ENCODE measurements around the gene RHOV.

The RHOV gene

DNA sequence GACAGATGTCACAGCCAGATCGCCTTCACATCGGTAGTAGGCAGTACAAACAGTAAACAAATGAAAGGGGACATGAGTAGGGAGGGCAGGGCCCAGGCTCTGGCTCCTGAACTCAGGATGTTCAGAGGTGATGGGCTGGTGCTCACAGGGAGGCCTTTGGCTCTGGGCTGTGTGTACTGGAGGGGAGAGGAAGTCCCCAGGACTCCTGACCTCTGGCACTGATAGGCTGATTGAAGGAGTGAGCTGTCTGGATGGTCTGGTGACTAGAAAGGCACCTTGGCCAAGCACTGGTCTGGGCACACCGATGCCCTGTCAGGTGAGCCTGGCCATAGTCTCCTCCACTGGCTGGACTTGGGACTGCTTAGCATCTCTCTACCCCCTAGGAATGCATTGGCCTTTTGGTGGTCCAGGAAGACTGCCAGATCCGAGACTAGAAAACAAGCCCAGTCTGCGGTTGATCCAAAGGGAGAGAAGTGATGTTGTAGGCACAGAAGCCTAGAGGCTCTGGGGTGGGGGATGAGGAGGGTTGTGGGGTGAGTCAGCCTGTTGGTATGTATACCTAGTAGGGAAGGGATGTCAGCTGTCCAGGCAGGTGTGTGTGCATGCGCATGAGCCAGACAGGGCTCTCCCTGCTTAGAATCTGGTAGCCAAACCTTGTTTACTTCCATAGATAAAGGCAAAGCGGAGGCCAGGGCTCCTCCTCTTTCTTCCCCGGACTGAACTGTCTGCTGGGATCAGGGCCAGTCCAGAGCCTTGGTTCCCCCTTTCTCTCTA, 28.3 kb downstream of the RHOV start:
- peaks cover 30% of the 10 kb centered on the region for H3K79me1 ChIP-seq (ENCODE audit: low read length)
- peak overlapping the region; percentile 2 for H2BK120ac ChIP-seq (ENCODE audit: insufficient read depth, low read length, poor library complexity)
- peak overlapping the region; percentile 77 for H4K91ac ChIP-seq (ENCODE audit: low read depth, low read length)
- peak overlapping the region; percentile 77 for H2BK5ac ChIP-seq (ENCODE audit: low read depth, low read length, poor library complexity)
- H3K27me3 ChIP-seq (ENCODE audit: insufficient read depth, low read length) = no peaks in the 10 kb centered on the region
- no peak overlapping the region for H3K9ac ChIP-seq (ENCODE audit: low read length)
- H3K4me2 ChIP-seq (ENCODE audit: low read length) = peak overlapping the region; percentile 64
- H2AFZ ChIP-seq (ENCODE audit: insufficient read depth, low read length, poor library complexity) = no peak overlapping the region
- H3K36me3 ChIP-seq (ENCODE audit: control insufficient read depth in 1 of 2, insufficient read depth in 2 of 2, low read length in 2 of 2) = peaks cover 11% of the 10 kb centered on the region in 2 experiments
- H2BK12ac ChIP-seq (ENCODE audit: low read length) = peak overlapping the region; percentile 24
- H3K9me3 ChIP-seq (ENCODE audit: insufficient read depth, low read depth, low read length) = no peaks in the 10 kb centered on the region
- H4K8ac ChIP-seq (ENCODE audit: low read depth, low read length) = peak overlapping the region; percentile 20
- peak overlapping the region; percentile 76 for H3K18ac ChIP-seq (ENCODE audit: low read length)
- WGBS (ENCODE audit: extremely low coverage, insufficient coverage, insufficient read length) = no CpG with 5 or more reads among the region's 8 CpGs
- H4K12ac ChIP-seq (ENCODE audit: low read depth, low read length) = no peak overlapping the region
- H3K23ac ChIP-seq (ENCODE audit: low read length) = no peak overlapping the region
- DNase-seq = peak; percentile 76 to 77
- H3K4me3 ChIP-seq (ENCODE audit: low read depth, low read length) = peak overlapping the region; percentile 50
- H3K79me2 ChIP-seq (ENCODE audit: control insufficient read depth, insufficient read depth, low read length, poor library complexity) = peaks cover 18% of the 10 kb centered on the region
- peak overlapping the region; percentile 86 for H3K27ac ChIP-seq (ENCODE audit: low read depth, low read length)
- H3K14ac ChIP-seq (ENCODE audit: low read length) = peak overlapping the region; percentile 67
- peak overlapping the region; percentile 30 for H3K4ac ChIP-seq (ENCODE audit: low read depth, low read length)
- peaks cover 20 to 27% of the 10 kb centered on the region in 2 experiments for H3K4me1 ChIP-seq (ENCODE audit: control insufficient read depth in 1 of 2, insufficient read depth in 2 of 2, low read length in 2 of 2)
- H2AK5ac ChIP-seq (ENCODE audit: low read length) = peak overlapping the region; percentile 45

DNA sequence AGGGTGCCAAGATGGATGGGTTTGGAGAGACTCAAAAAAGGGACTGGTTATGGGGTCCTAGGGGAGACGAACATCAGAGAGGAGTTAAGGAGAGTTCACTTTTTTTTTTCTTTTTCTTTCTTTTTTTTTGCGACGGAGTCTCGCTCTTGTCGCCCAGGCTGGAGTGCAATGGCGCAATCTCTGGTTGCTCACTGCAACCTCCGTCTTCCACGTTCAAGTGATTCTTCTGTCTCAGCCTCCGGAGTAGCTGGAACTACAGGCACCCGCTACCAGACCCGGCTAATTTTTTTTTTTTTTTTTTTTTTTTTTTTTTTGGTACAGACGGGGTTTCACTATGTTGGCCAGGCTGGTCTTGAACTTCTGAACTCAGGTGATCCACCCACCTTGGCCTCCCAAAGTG, 29.0 kb downstream of the RHOV start:
- H3K18ac ChIP-seq (ENCODE audit: low read length) = peak overlapping the region; percentile 96
- H2BK5ac ChIP-seq (ENCODE audit: low read depth, low read length, poor library complexity) = peak overlapping the region; percentile 56
- DNase-seq = peak; percentile 57 to 59
- H2BK12ac ChIP-seq (ENCODE audit: low read length) = peak overlapping the region; percentile 58
- H3K4ac ChIP-seq (ENCODE audit: low read depth, low read length) = peak overlapping the region; percentile 66
- no peaks in the 10 kb centered on the region for H3K27me3 ChIP-seq (ENCODE audit: insufficient read depth, low read length)
- H2AFZ ChIP-seq (ENCODE audit: insufficient read depth, low read length, poor library complexity) = no peak overlapping the region
- peak overlapping the region; percentile 25 for H3K9ac ChIP-seq (ENCODE audit: low read length)
- H3K27ac ChIP-seq (ENCODE audit: low read depth, low read length) = peak overlapping the region; percentile 86
- no CpG with 5 or more reads among the region's 12 CpGs for WGBS (ENCODE audit: extremely low coverage, insufficient coverage, insufficient read length)
- H3K79me2 ChIP-seq (ENCODE audit: control insufficient read depth, insufficient read depth, low read length, poor library complexity) = peaks cover 18% of the 10 kb centered on the region
- H3K4me3 ChIP-seq (ENCODE audit: low read depth, low read length) = peak overlapping the region; percentile 90
- H4K8ac ChIP-seq (ENCODE audit: low read depth, low read length) = peak overlapping the region; percentile 97
- H3K4me2 ChIP-seq (ENCODE audit: low read length) = peak overlapping the region; percentile 84
- no peaks in the 10 kb centered on the region for H3K9me3 ChIP-seq (ENCODE audit: insufficient read depth, low read depth, low read length)
- H3K14ac ChIP-seq (ENCODE audit: low read length) = peak overlapping the region; percentile 73
- H3K36me3 ChIP-seq (ENCODE audit: control insufficient read depth in 1 of 2, insufficient read depth in 2 of 2, low read length in 2 of 2) = peaks cover 4 to 6% of the 10 kb centered on the region in 2 experiments
- H4K91ac ChIP-seq (ENCODE audit: low read depth, low read length) = peak overlapping the region; percentile 93
- H3K4me1 ChIP-seq (ENCODE audit: control insufficient read depth in 1 of 2, insufficient read depth in 2 of 2, low read length in 2 of 2) = peaks cover 20 to 27% of the 10 kb centered on the region in 2 experiments
- peaks cover 30% of the 10 kb centered on the region for H3K79me1 ChIP-seq (ENCODE audit: low read length)
- H2AK5ac ChIP-seq (ENCODE audit: low read length) = no peak overlapping the region
- no peak overlapping the region for H3K23ac ChIP-seq (ENCODE audit: low read length)
- H4K12ac ChIP-seq (ENCODE audit: low read depth, low read length) = peak overlapping the region; percentile 22
- peak overlapping the region; percentile 91 for H2BK120ac ChIP-seq (ENCODE audit: insufficient read depth, low read length, poor library complexity)

DNA sequence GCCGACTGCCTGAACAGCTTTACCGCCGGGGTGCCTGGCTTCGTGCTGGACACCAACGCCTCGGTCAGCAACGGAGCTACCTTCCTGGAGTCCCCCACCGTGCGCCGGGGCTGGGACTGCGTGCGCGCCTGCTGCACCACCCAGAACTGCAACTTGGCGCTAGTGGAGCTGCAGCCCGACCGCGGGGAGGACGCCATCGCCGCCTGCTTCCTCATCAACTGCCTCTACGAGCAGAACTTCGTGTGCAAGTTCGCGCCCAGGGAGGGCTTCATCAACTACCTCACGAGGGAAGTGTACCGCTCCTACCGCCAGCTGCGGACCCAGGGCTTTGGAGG, 29.4 kb downstream of the RHOV start:
- Histone ChIP-seq H3K4me3 (ENCODE audit: low read depth, low read length) (peak overlapping the region; percentile 90), H3K18ac (ENCODE audit: low read length) (peak overlapping the region; percentile 96), H2AK5ac (ENCODE audit: low read length) (peak overlapping the region; percentile 19), H2BK5ac (ENCODE audit: low read depth, low read length, poor library complexity) (peak overlapping the region; percentile 56), H3K4me1 (ENCODE audit: control insufficient read depth in 1 of 2, insufficient read depth in 2 of 2, low read length in 2 of 2) (peaks cover 20 to 27% of the 10 kb centered on the region in 2 experiments), H4K91ac (ENCODE audit: low read depth, low read length) (peak overlapping the region; percentile 93), H2AFZ (ENCODE audit: insufficient read depth, low read length, poor library complexity) (peak overlapping the region; percentile 95), H2BK12ac (ENCODE audit: low read length) (peak overlapping the region; percentile 58), H3K36me3 (ENCODE audit: control insufficient read depth in 1 of 2, insufficient read depth in 2 of 2, low read length in 2 of 2) (peaks cover 2 to 6% of the 10 kb centered on the region in 2 experiments), H3K27ac (ENCODE audit: low read depth, low read length) (peak overlapping the region; percentile 84), H3K14ac (ENCODE audit: low read length) (peak overlapping the region; percentile 73), H3K27me3 (ENCODE audit: insufficient read depth, low read length) (no peaks in the 10 kb centered on the region), H3K9me3 (ENCODE audit: insufficient read depth, low read depth, low read length) (no peaks in the 10 kb centered on the region), H3K79me2 (ENCODE audit: control insufficient read depth, insufficient read depth, low read length, poor library complexity) (peaks cover 18% of the 10 kb centered on the region), H4K8ac (ENCODE audit: low read depth, low read length) (peak overlapping the region; percentile 97), H4K12ac (ENCODE audit: low read depth, low read length) (peak overlapping the region; percentile 22), H3K79me1 (ENCODE audit: low read length) (peaks cover 30% of the 10 kb centered on the region), H3K9ac (ENCODE audit: low read length) (peak overlapping the region; percentile 25), H2BK120ac (ENCODE audit: insufficient read depth, low read length, poor library complexity) (peak overlapping the region; percentile 91), H3K4me2 (ENCODE audit: low read length) (peak overlapping the region; percentile 84), H3K23ac (ENCODE audit: low read length) (no peak overlapping the region), H3K4ac (ENCODE audit: low read depth, low read length) (peak overlapping the region; percentile 66)
- DNase-seq = peak in 1 of 2 donors; percentile 35
- WGBS (ENCODE audit: extremely low coverage, insufficient coverage, insufficient read length) = no CpG with 5 or more reads among the region's 28 CpGs

DNA sequence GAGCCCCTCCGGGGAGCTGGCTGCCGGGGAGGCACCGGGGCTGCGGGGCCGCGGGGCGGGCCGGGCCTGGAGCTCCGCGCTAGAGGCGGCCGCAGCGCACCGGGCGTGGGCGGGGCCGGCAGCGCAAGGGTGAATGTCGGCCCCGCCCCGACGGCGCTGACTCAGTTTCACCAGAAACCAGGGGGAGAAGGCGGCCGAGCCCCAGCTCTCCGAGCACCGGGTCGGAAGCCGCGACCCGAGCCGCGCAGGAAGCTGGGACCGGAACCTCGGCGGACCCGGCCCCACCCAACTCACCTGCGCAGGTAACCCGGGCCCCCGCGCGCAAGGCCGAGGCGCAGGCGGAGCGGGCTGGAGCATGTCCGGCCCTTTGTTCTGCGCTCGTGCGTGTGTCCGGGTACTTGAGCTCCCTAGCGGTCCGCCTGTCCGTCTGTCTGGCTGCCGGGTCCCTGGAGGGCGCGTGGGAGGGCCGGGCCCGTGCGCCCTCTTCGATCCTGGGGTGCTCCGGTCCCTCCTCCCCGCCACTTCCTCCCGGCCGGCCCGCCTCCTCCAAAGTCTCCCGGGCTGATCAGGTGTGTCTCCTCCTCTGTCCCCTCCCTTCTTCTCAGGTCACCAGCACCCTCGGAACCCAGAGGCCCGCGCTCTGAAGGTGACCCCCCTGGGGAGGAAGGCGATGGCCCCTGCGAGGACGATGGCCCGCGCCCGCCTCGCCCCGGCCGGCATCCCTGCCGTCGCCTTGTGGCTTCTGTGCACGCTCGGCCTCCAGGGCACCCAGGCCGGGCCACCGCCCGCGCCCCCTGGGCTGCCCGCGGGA, 29.9 kb downstream of the RHOV start, which contains the start of gene SPINT1:
TSS of gene SPINT1 (plus strand) at position 164 of the 811 bp plus-strand sequence. CDS start at position 671, 507 bp downstream.
- peaks cover 2 to 4% of the 10 kb centered on the region in 2 experiments for H3K36me3 ChIP-seq (ENCODE audit: control insufficient read depth in 1 of 2, insufficient read depth in 2 of 2, low read length in 2 of 2)
- peak within 1 kb of the TSS; percentile 96 for H3K18ac ChIP-seq (ENCODE audit: low read length)
- no CpG with 5 or more reads among the region's 89 CpGs for WGBS (ENCODE audit: extremely low coverage, insufficient coverage, insufficient read length)

More for the DNA sequence above, 29.9 kb downstream of the RHOV start, which contains the start of gene SPINT1:
- Histone ChIP-seq H2BK12ac (ENCODE audit: low read length) (peak within 1 kb of the TSS; percentile 58), H3K9me3 (ENCODE audit: insufficient read depth, low read depth, low read length) (no peaks in the 10 kb centered on the region), H3K23ac (ENCODE audit: low read length) (no peak within 1 kb of the TSS), H2BK120ac (ENCODE audit: insufficient read depth, low read length, poor library complexity) (peak within 1 kb of the TSS; percentile 91), H3K27ac (ENCODE audit: low read depth, low read length) (peak within 1 kb of the TSS; percentile 84), H3K4ac (ENCODE audit: low read depth, low read length) (peak within 1 kb of the TSS; percentile 66), H4K8ac (ENCODE audit: low read depth, low read length) (peak within 1 kb of the TSS; percentile 97), H3K79me1 (ENCODE audit: low read length) (peaks cover 30% of the 10 kb centered on the region), H2AFZ (ENCODE audit: insufficient read depth, low read length, poor library complexity) (peak within 1 kb of the TSS; percentile 95), H3K4me2 (ENCODE audit: low read length) (peak within 1 kb of the TSS; percentile 84), H4K12ac (ENCODE audit: low read depth, low read length) (peak within 1 kb of the TSS; percentile 89), H2AK5ac (ENCODE audit: low read length) (peak within 1 kb of the TSS; percentile 49), H3K27me3 (ENCODE audit: insufficient read depth, low read length) (no peaks in the 10 kb centered on the region), H3K4me3 (ENCODE audit: low read depth, low read length) (peak within 1 kb of the TSS; percentile 90), H4K91ac (ENCODE audit: low read depth, low read length) (peak within 1 kb of the TSS; percentile 93), H3K4me1 (ENCODE audit: control insufficient read depth in 1 of 2, insufficient read depth in 2 of 2, low read length in 2 of 2) (peaks cover 20 to 27% of the 10 kb centered on the region in 2 experiments), H2BK5ac (ENCODE audit: low read depth, low read length, poor library complexity) (peak within 1 kb of the TSS; percentile 89), H3K79me2 (ENCODE audit: control insufficient read depth, insufficient read depth, low read length, poor library complexity) (peaks cover 18% of the 10 kb centered on the region), H3K14ac (ENCODE audit: low read length) (peak within 1 kb of the TSS; percentile 73), H3K9ac (ENCODE audit: low read length) (peak within 1 kb of the TSS; percentile 49)
- DNase-seq = peak in 1 of 2 donors; percentile 47
